Measurements from ENCODE around the gene FBXO31.

- no peak for TF ChIP-seq CTCF (IDR thresholded peaks at IDR 0.05)
- no peak for TF ChIP-seq EZH2 (IDR thresholded peaks at IDR 0.05)
Observed at GRCh38 chr16:87316450-87316922, 67.1 kb downstream of the FBXO31 start.

Data from neural progenitor cell (in vitro differentiated cells).